ENCODE results near the gene UBE2C. TPM values are rescaled to one million over a fixed set of nuclear protein-coding genes. Genes with fewer than 3 reads are reported as not detected.

UBE2C gene
- polyA plus RNA-seq, 3 donors, result 0.15 to 0.58 TPM; not detected in 1

DNA sequence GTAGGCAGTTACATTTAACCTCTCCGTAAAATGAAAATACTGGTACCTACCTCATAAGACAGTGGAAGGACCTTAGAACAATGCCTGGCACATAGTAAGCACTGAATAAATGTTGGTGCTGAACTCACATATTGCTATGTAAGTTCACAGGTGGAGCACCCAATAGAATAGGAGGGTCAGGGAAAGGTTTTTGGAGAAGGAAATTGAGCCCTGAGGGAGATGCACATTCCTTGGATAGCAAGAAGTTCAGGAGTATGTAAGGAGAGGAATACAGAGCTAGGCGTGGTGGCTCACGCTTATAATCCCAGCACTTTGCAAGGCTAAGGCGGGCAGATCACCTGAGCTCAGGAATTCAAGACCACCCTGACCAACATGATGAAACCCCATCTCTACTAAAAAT, 7.0 kb downstream of the UBE2C start:
- 100% methylated on average over 1 of the region's 4 CpGs for WGBS (ENCODE audit: insufficient coverage)
- Histone ChIP-seq H3K9ac (ENCODE audit: insufficient read depth, low read length, poor library complexity, severe bottlenecking) (no peak overlapping the region), H3K27me3 (ENCODE audit: control insufficient read depth in 2 of 2, insufficient read depth in 2 of 2, low read length in 2 of 2) (peaks cover 10 to 27% of the 10 kb centered on the region in 2 donors), H3K79me2 (ENCODE audit: insufficient read depth, low read length) (peaks cover 13% of the 10 kb centered on the region), H3K36me3 (replicated peaks in 1 of 2; ENCODE audit: control insufficient read depth in 1 of 2, insufficient read depth in 2 of 2, low read length in 2 of 2) (peaks cover 5 to 23% of the 10 kb centered on the region in 2 donors), H3K4me2 (replicated peaks; ENCODE audit: extremely low read depth, low read length, poor library complexity, severe bottlenecking) (no peak overlapping the region), H4K20me1 (ENCODE audit: insufficient read depth, low read length) (no peaks in the 10 kb centered on the region), H3K9me3 (replicated peaks in 1 of 2; ENCODE audit: control insufficient read depth in 1 of 2, insufficient read depth in 1 of 2, low read length in 2 of 2) (no peaks in the 10 kb centered on the region), H3K27ac (ENCODE audit: low read depth in 1 of 2, low read length in 2 of 2) (no peak overlapping the region), H3K4me3 (replicated peaks in 1 of 3; ENCODE audit: low read depth in 2 of 3, low read length in 3 of 3) (no peak overlapping the region), H3K4me1 (ENCODE audit: control insufficient read depth in 1 of 2, insufficient read depth in 2 of 2, low read length in 2 of 2) (peaks cover 17 to 30% of the 10 kb centered on the region in 2 donors), H2AFZ (ENCODE audit: insufficient read depth, low read depth, low read length, poor library complexity, severe bottlenecking) (no peak overlapping the region)
- Mint-ChIP-seq H3K4me1 (peaks cover 38% of the 10 kb centered on the region), H3K4me3 (no peak overlapping the region), H3K27ac (no peak overlapping the region), H3K27me3 (ENCODE audit: low read depth in 3 of 3) (peaks cover 27 to 33% (median 30%) of the 10 kb centered on the region in 3 donors), H3K36me3 (peaks cover 15 to 18% of the 10 kb centered on the region in 2 donors), H3K9me3 (peaks cover 0 to 14% (median 5%) of the 10 kb centered on the region in 7 donors)
- intact Hi-C loops (cut with micrococcal nuclease), result loop anchor here in 1 of 2 donors (10.0 kb wide), 1 partner anchor 115 kb away; the partner anchor contains the start of gene PCIF1
- DNase-seq, result no peak
- TF ChIP-seq, protein P1, sequence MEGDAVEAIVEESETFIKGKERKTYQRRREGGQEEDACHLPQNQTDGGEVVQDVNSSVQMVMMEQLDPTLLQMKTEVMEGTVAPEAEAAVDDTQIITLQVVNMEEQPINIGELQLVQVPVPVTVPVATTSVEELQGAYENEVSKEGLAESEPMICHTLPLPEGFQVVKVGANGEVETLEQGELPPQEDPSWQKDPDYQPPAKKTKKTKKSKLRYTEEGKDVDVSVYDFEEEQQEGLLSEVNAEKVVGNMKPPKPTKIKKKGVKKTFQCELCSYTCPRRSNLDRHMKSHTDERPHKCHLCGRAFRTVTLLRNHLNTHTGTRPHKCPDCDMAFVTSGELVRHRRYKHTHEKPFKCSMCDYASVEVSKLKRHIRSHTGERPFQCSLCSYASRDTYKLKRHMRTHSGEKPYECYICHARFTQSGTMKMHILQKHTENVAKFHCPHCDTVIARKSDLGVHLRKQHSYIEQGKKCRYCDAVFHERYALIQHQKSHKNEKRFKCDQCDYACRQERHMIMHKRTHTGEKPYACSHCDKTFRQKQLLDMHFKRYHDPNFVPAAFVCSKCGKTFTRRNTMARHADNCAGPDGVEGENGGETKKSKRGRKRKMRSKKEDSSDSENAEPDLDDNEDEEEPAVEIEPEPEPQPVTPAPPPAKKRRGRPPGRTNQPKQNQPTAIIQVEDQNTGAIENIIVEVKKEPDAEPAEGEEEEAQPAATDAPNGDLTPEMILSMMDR (IDR thresholded peaks at IDR 0.05), result no peak

DNA sequence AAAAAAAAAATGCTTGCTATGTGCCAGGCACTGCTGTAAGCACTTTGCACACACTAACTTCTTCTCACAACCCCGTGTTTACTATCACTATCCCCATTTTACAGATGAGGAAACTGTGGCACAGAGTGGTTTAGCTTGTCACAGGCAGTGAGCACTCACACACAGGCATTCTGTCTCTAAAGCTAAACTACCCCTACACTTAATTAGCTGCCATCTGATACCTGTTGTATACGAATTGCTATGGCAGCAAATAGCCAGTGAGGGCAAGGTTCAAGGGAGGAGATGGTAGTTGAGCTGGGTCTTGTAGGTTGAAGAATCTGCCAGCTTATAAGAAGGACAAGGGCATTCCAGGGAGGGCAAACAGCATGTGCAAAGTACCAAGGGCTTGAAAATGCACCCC, 9.5 kb downstream of the UBE2C start:
- Histone ChIP-seq H2AFZ (ENCODE audit: insufficient read depth, low read depth, low read length, poor library complexity, severe bottlenecking) (no peak overlapping the region), H3K4me1 (ENCODE audit: control insufficient read depth in 1 of 2, insufficient read depth in 2 of 2, low read length in 2 of 2) (peaks cover 17 to 31% of the 10 kb centered on the region in 2 donors), H3K9ac (ENCODE audit: insufficient read depth, low read length, poor library complexity, severe bottlenecking) (no peak overlapping the region), H3K27ac (ENCODE audit: low read depth in 1 of 2, low read length in 2 of 2) (no peak overlapping the region), H3K27me3 (ENCODE audit: control insufficient read depth in 2 of 2, insufficient read depth in 2 of 2, low read length in 2 of 2) (peaks cover 10 to 30% of the 10 kb centered on the region in 2 donors), H3K36me3 (replicated peaks in 1 of 2; ENCODE audit: control insufficient read depth in 1 of 2, insufficient read depth in 2 of 2, low read length in 2 of 2) (peaks cover 0 to 6% of the 10 kb centered on the region in 2 donors), H4K20me1 (ENCODE audit: insufficient read depth, low read length) (no peaks in the 10 kb centered on the region), H3K4me3 (replicated peaks in 1 of 3; ENCODE audit: low read depth in 2 of 3, low read length in 3 of 3) (no peak overlapping the region), H3K79me2 (ENCODE audit: insufficient read depth, low read length) (no peaks in the 10 kb centered on the region), H3K9me3 (replicated peaks in 1 of 2; ENCODE audit: control insufficient read depth in 1 of 2, insufficient read depth in 1 of 2, low read length in 2 of 2) (no peaks in the 10 kb centered on the region), H3K4me2 (replicated peaks; ENCODE audit: extremely low read depth, low read length, poor library complexity, severe bottlenecking) (no peak overlapping the region)
- H3K9me3 Mint-ChIP-seq, result peaks cover 0 to 14% (median 5%) of the 10 kb centered on the region in 7 donors
- peaks cover 36% of the 10 kb centered on the region for H3K4me1 Mint-ChIP-seq
- H3K36me3 Mint-ChIP-seq, result peaks cover 4 to 11% of the 10 kb centered on the region in 2 donors
- H3K4me3 Mint-ChIP-seq, result no peak overlapping the region
- peaks cover 39 to 44% (median 40%) of the 10 kb centered on the region in 3 donors for H3K27me3 Mint-ChIP-seq (ENCODE audit: low read depth in 3 of 3)
- intact Hi-C loops (cut with micrococcal nuclease), result no loop called here
- 100% methylated on average over 1 of the region's 2 CpGs for WGBS (ENCODE audit: insufficient coverage)
- H3K27ac Mint-ChIP-seq, result no peak overlapping the region
- TF ChIP-seq, protein P1 (IDR thresholded peaks at IDR 0.05), result no peak
- DNase-seq, result no peak
